Body of pancreas (tissue), 4 donors: ENCODE results near the gene OSCP1. TPM values are rescaled to one million over a fixed set of nuclear protein-coding genes. Genes with fewer than 3 reads are reported as not detected.
A peak's percentile ranks its signal among the peaks of the same experiment; 100 is the strongest.

Experiments
- ATAC-seq: fragments of 150-250 bp; one replicate; pipeline ENCODE4 v1.9.1; 2016
- DNase-seq, 4 donors: peaks; one replicate each; pipeline ENCODE4 v3.0.0-alpha.2; 2019
- H3K27ac ChIP-seq, 4 donors: fragments of 200-600 bp; sonication (generic); 1 replicate in 3 of 4; 2 replicates in 1 of 4; pipeline versions ENCODE4 v1.5.1 to v1.6.1; 2016 to 2019; ENCODE audit warnings: mild to moderate bottlenecking in 1 of 4, mixed read lengths in 1 of 4, moderate library complexity in 1 of 4
- H3K27me3 ChIP-seq, 2 donors: fragments of 200-600 bp; sonication (generic); one replicate each; pipeline ENCODE4 v1.6.0; 2016; ENCODE audit warnings: mild to moderate bottlenecking in 1 of 2
- H3K36me3 ChIP-seq, 2 donors: fragments of 200-600 bp; sonication (generic); replicated peaks in 1 of 2; 2 replicates each; pipeline ENCODE4 v1.5.1; 2016; ENCODE audit warnings: low read depth in 2 of 2; ENCODE audit not compliant: insufficient read depth in 1 of 2
- H3K4me1 ChIP-seq: fragments of 200-600 bp; sonication (generic); one replicate; pipeline ENCODE4 v1.6.0; 2016
- H3K4me3 ChIP-seq, 2 donors: fragments of 200-600 bp; sonication (generic); 1 replicate in 1 of 2; 2 replicates in 1 of 2; pipeline ENCODE4 v1.5.1; 2016 to 2019
- H3K9me3 ChIP-seq, 3 donors: fragments of 200-600 bp; sonication (generic); 1 replicate in 2 of 3; 2 replicates in 1 of 3; pipeline ENCODE4 v1.5.1; 2016
- CTCF ChIP-seq, 7 experiments: fragments of 450-650 bp in 4 of 7; fragments of 200-600 bp in 3 of 7; sonication (generic) in 3 of 7; IDR thresholded peaks; one replicate each; pipeline ENCODE4 v1.5.1; 2016 to 2019; ENCODE audit warnings: antibody characterized with exemption in 7 of 7
- POLR2A ChIP-seq, 3 donors: fragments of 450-650 bp; IDR thresholded peaks; one replicate each; pipeline ENCODE4 v1.6.1; 2016; ENCODE audit warnings: antibody characterized with exemption in 3 of 3, mild to moderate bottlenecking in 2 of 3
- WGBS, 2 donors: methylation state at CpG; one replicate each; pipeline ENCODE4 v1.1.5; 2017; 5-methylcytosine and 5-hydroxymethylcytosine counted together
- intact Hi-C: fragments of 100-400 bp; cut with DNase I; formaldehyde crosslinking; loops from one replicate; pipeline ENCODE4 v1.15.1; 2023
- total RNA-seq, 2 donors: library from RNA; depleted of rRNA; stranded (reverse); fragments of >200 nt; gene quantifications; one replicate each; pipeline ENCODE4 v1.1.0, GENCODE V29; 2016

The OSCP1 gene
- total RNA-seq, 2 donors from 2014 or later: 2.0 to 3.9 TPM

GRCh38 chr1:36464605-36465393, 14.5 kb upstream of the OSCP1 start:
- WGBS, 2 donors: 22 to 30% methylated on average over 12 to 13 of the region's 13 CpGs
- no peaks in the 10 kb centered on the region for H3K9me3 ChIP-seq
- ATAC-seq: peak; percentile 49
- peak in 2 of 4 donors; percentile 16 to 18 for DNase-seq
- no peaks in the 10 kb centered on the region for H3K27me3 ChIP-seq
- peak overlapping the region; percentile 83 to 94 (median 86) for H3K27ac ChIP-seq
- H3K4me3 ChIP-seq: peak overlapping the region in 1 of 2 donors; percentile 72
- intact Hi-C loops: no loop called here
- H3K36me3 ChIP-seq: peaks cover 0 to 6% of the 10 kb centered on the region in 2 donors
- TF ChIP-seq CTCF (IDR thresholded peaks at IDR 0.05): no peak
- no peak for TF ChIP-seq POLR2A (IDR thresholded peaks at IDR 0.05)
- peaks cover 21% of the 10 kb centered on the region for H3K4me1 ChIP-seq

- Histone ChIP-seq H3K9me3 (no peaks in the 10 kb centered on the region), H3K4me3 (peak within 1 kb of the TSS; percentile 72 to 77), H3K27me3 (no peaks in the 10 kb centered on the region), H3K4me1 (peaks cover 21% of the 10 kb centered on the region), H3K27ac (peak within 1 kb of the TSS; percentile 83 to 94 (median 86)), H3K36me3 (peaks cover 0 to 9% of the 10 kb centered on the region in 2 donors)
- DNase-seq (peak; percentile 95 to 97 (median 96)), ATAC-seq (peak; percentile 99)
- 0% methylated on average over 36 to 65 of the region's 65 CpGs for WGBS, 2 donors
- TF ChIP-seq POLR2A (IDR thresholded peaks at IDR 0.05) (peak; percentile 66 to 87 (median 78)), CTCF (IDR thresholded peaks at IDR 0.05) (no peak)
- intact Hi-C loops: no loop called here
Measured at GRCh38 chr1:36463803-36464604, 13.8 kb upstream of the OSCP1 start, which contains the start of gene MRPS15. Gene MRPS15, minus strand, starts transcription at chr1:36464384. Its CDS starts 109 bp downstream, at chr1:36464275.

- ATAC-seq (no peak), DNase-seq (no peak)
- 11 to 13% methylated on average over 6 of the region's 6 CpGs for WGBS, 2 donors
- Histone ChIP-seq H3K4me1 (peaks cover 21% of the 10 kb centered on the region), H3K27me3 (no peaks in the 10 kb centered on the region), H3K36me3 (peaks cover 0 to 9% of the 10 kb centered on the region in 2 donors), H3K27ac (peak overlapping the region in 1 of 4 donors; percentile 85), H3K4me3 (peak overlapping the region; percentile 72 to 77), H3K9me3 (no peaks in the 10 kb centered on the region)
- intact Hi-C loops: no loop called here
- TF ChIP-seq POLR2A (IDR thresholded peaks at IDR 0.05) (no peak), CTCF (IDR thresholded peaks at IDR 0.05) (no peak)
Measured at GRCh38 chr1:36463463-36463802, 13.2 kb upstream of the OSCP1 start.

GRCh38 chr1:36458910-36459309, 8.7 kb upstream of the OSCP1 start:
- DNase-seq: no peak

More at GRCh38 chr1:36458910-36459309, 8.7 kb upstream of the OSCP1 start:
- Histone ChIP-seq H3K9me3 (no peaks in the 10 kb centered on the region), H3K27ac (no peak overlapping the region), H3K27me3 (no peaks in the 10 kb centered on the region), H3K36me3 (peaks cover 0 to 27% of the 10 kb centered on the region in 2 donors), H3K4me1 (peaks cover 11% of the 10 kb centered on the region), H3K4me3 (no peak overlapping the region)
- WGBS, 2 donors: 72 to 91% methylated on average over 3 of the region's 3 CpGs
- TF ChIP-seq CTCF (IDR thresholded peaks at IDR 0.05) (no peak), POLR2A (IDR thresholded peaks at IDR 0.05) (no peak)
- ATAC-seq: no peak
- intact Hi-C loops: no loop called here
